Retinal pigment epithelial cell (primary cell): ENCODE data around the gene WNT7A.

Experiments
- DNase-seq: peaks from one replicate; pipeline ENCODE4 v3.0.0-alpha.2; 2010; ENCODE audit warnings: low read depth
- H3K4me3 ChIP-seq: 2 replicates; pipeline ENCODE4 v1.5.1; 2011; ENCODE audit warnings: mild to moderate bottlenecking, low read length, control low read depth, moderate library complexity
- CTCF ChIP-seq: conservative IDR thresholded peaks from 2 replicates; pipeline ENCODE4 v1.5.1; 2011; ENCODE audit warnings: low read depth, low read length, control low read depth, inconsistent platforms

The WNT7A gene

GRCh38 chr3:13870902-13871301, 9.0 kb downstream of the WNT7A start:
- no peak for DNase-seq
- no peak for TF ChIP-seq CTCF
- no peak overlapping the region for H3K4me3 ChIP-seq

- DNase-seq = no peak
- no peak overlapping the region for H3K4me3 ChIP-seq
- TF ChIP-seq CTCF = no peak
Measured at GRCh38 chr3:13869761-13870343, 10.0 kb downstream of the WNT7A start.

- DNase-seq = no peak
- no peak overlapping the region for H3K4me3 ChIP-seq
- no peak for TF ChIP-seq CTCF
Measured at GRCh38 chr3:13868844-13869724, 10.8 kb downstream of the WNT7A start.

GRCh38 chr3:13867732-13868131, 12.1 kb downstream of the WNT7A start:
- TF ChIP-seq CTCF = no peak
- DNase-seq = no peak
- H3K4me3 ChIP-seq = no peak overlapping the region

GRCh38 chr3:13866041-13866965, 13.6 kb downstream of the WNT7A start:
- H3K4me3 ChIP-seq = no peak overlapping the region
- no peak for TF ChIP-seq CTCF
- no peak for DNase-seq

- DNase-seq = no peak
- no peak overlapping the region for H3K4me3 ChIP-seq
- TF ChIP-seq CTCF = no peak
Measured at GRCh38 chr3:13865581-13865980, 14.3 kb downstream of the WNT7A start.
